ENCODE data around the gene ITGA1. TPM values are rescaled to one million over a fixed set of nuclear protein-coding genes. Genes with fewer than 3 reads are reported as not detected.

Gene ITGA1
- total RNA-seq, 1 donor from 2014 or later = 3.2 TPM

GRCh38 chr5:52906845-52907244 lies 119.1 kb downstream of the ITGA1 start:
- H3K4me3 ChIP-seq (ENCODE audit: low read depth, low read length) = no peak overlapping the region
- no peak for TF ChIP-seq CTCF (conservative IDR thresholded peaks at IDR 0.05; ENCODE audit: low read depth, low read length)
- no peak for DNase-seq (ENCODE audit: low read depth)

- no peak overlapping the region for H3K4me3 ChIP-seq (ENCODE audit: low read depth, low read length)
- TF ChIP-seq CTCF (conservative IDR thresholded peaks at IDR 0.05; ENCODE audit: low read depth, low read length) = no peak
- DNase-seq (ENCODE audit: low read depth) = no peak
Measured at GRCh38 chr5:52909192-52909591, 121.5 kb downstream of the ITGA1 start.

- TF ChIP-seq CTCF (conservative IDR thresholded peaks at IDR 0.05; ENCODE audit: low read depth, low read length) = no peak
- no peak overlapping the region for H3K4me3 ChIP-seq (ENCODE audit: low read depth, low read length)
- no peak for DNase-seq (ENCODE audit: low read depth)
Measured at GRCh38 chr5:52910071-52910470, 122.4 kb downstream of the ITGA1 start.

GRCh38 chr5:52915176-52915875 lies 127.6 kb downstream of the ITGA1 start:
- DNase-seq (ENCODE audit: low read depth) = peak; percentile 48
- H3K4me3 ChIP-seq (ENCODE audit: low read depth, low read length) = peak overlapping the region; percentile 46
- TF ChIP-seq CTCF (conservative IDR thresholded peaks at IDR 0.05; ENCODE audit: low read depth, low read length) = peak; percentile 67

GRCh38 chr5:52920929-52921328 lies 133.2 kb downstream of the ITGA1 start:
- peak; percentile 35 for DNase-seq (ENCODE audit: low read depth)
- no peak overlapping the region for H3K4me3 ChIP-seq (ENCODE audit: low read depth, low read length)
- peak; percentile 5 for TF ChIP-seq CTCF (conservative IDR thresholded peaks at IDR 0.05; ENCODE audit: low read depth, low read length)

GRCh38 chr5:52922384-52922783 lies 134.7 kb downstream of the ITGA1 start:
- H3K4me3 ChIP-seq (ENCODE audit: low read depth, low read length) = no peak overlapping the region
- TF ChIP-seq CTCF (conservative IDR thresholded peaks at IDR 0.05; ENCODE audit: low read depth, low read length) = peak; percentile 29
- peak; percentile 99 for DNase-seq (ENCODE audit: low read depth)

GRCh38 chr5:52924456-52924855 lies 136.7 kb downstream of the ITGA1 start:
- no peak for DNase-seq (ENCODE audit: low read depth)
- H3K4me3 ChIP-seq (ENCODE audit: low read depth, low read length) = no peak overlapping the region
- no peak for TF ChIP-seq CTCF (conservative IDR thresholded peaks at IDR 0.05; ENCODE audit: low read depth, low read length)

Data from epithelial cell of proximal tubule (primary cell).